Left kidney (tissue), 2 donors: Measurements from ENCODE around the gene TOX2. TPM values are rescaled to one million over a fixed set of nuclear protein-coding genes. Genes with fewer than 3 reads are reported as not detected.

Experiments
- DNase-seq: peaks from one replicate; pipeline ENCODE4 v3.0.0-alpha.2; 2013
- polyA plus RNA-seq: library from polyadenylated mRNA; unstranded; fragments of 120-200 nt; gene quantifications from one replicate; pipeline ENCODE4 v1.2.1, GENCODE V29; 2013; ENCODE audit not compliant: insufficient read length

TOX2 gene
- polyA plus RNA-seq, 1 donor = 3.7 TPM

GRCh38 chr20:43916073-43916880 lies 1.6 kb downstream of the TOX2 start:
- no peak for DNase-seq

- no peak for DNase-seq
Measured at GRCh38 chr20:43916881-43917371, 2.3 kb downstream of the TOX2 start.

GRCh38 chr20:43917380-43917779 lies 2.7 kb downstream of the TOX2 start:
- DNase-seq = no peak

GRCh38 chr20:43919686-43920403 lies 5.2 kb downstream of the TOX2 start:
- DNase-seq = no peak

DNA sequence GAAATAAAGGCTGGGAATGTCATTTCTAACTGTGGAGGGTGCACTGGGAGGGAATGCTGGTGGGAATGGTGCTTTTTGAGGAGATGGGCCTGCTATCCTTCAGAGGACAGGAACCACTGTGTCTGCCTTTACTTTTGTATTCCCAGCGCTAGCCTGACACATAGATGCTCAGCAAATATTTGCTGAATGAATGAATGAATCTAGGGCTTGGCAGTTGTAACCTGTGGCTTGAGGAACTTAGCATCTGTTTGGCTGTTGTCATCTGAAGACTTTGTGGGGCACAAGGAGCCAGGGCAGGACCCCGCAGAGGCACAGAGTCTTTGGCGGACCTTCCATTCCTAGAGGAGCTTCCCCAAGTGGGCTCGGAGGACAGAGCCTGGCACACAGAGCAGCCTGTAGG lies 6.1 kb downstream of the TOX2 start:
- DNase-seq = no peak

DNA sequence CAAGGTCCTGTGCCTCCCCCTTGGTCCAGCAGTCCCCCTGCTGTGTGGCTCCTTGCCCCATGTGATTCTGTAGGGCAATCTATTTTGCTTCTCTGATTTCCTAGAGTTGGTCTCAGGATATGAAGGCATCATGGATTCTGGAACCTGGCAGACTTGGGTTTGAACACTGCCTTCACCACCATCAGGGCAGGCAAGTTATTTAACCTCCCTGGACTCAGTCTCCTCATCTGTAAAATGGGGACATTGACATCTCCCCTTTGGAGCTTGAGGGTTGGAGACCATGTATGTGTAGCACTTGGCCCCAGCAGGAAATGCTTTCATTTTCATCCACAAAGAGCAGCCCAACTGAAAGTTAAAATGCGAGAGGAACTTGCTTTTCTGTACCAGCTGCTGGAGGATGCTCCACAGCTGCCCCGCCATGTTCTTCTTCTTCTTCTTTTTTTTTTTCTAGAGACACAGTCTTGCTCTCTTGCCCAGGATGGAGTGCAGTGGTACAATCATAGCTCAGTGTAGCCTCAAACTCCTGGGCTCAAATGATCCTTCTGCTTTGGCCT lies 6.7 kb downstream of the TOX2 start:
- no peak for DNase-seq

GRCh38 chr20:43922614-43923013 lies 8.0 kb downstream of the TOX2 start:
- no peak for DNase-seq

DNA sequence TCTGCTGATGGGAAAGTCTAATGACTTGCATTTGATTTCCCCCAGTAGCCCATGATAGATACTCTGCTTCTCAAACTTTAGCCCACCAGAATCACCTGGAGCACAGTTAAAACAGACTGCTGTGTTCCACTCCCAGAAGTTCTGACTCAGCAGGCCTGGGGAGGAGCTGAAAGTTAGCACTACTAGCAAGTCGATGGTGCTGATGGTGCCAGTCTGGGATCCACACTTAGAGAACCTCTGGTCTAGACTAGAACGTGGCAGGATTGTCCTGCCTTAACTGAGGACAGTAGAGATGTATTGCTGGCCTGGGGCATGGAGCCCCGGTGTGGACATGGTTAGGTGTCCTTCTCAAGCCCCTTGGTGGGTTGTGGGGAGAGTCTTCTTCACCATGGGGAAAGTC lies 8.7 kb downstream of the TOX2 start:
- DNase-seq = no peak

GRCh38 chr20:43923917-43924316 lies 9.3 kb downstream of the TOX2 start:
- no peak for DNase-seq

GRCh38 chr20:43925215-43925614 lies 10.6 kb downstream of the TOX2 start:
- no peak for DNase-seq

GRCh38 chr20:43925801-43926200 lies 11.1 kb downstream of the TOX2 start:
- no peak for DNase-seq

DNA sequence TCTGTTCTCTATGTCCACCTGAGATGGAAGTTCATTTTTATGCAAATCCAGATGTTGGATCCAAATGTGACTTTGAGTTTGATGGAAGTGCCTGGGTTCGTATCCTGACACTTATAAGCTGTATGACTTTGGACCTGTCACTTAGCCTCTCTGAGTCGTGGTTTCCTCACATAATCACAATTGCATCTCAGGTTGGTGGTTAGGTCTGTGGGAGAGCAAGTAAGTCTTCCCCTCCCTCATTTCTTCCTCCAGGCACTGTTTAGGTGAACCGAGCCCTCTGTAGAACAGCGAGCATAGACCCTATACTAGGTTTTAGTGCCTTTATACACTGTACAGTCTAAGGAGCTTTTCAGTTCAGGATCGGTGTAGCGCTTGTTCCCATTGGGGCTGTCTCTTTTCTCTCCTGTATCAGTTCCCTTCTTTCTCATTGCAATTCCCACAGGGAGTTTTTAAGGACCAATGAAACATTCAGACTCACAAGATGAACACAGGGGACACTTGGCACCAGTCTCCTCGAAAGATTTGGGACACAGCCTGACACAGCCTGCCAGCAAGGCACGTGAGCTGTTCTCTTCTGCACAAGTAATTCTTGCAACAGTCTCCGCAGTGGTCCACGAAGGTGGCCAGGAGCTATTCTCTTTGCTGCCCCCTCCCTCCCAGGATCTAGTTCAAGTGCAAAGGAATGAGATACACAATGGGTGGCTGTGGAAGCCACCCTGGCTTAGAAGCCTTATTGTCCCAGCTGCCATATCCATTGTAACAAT lies 11.8 kb downstream of the TOX2 start:
- no peak for DNase-seq

- DNase-seq = no peak
Measured at GRCh38 chr20:43931976-43932375, 17.3 kb downstream of the TOX2 start.

GRCh38 chr20:43934833-43935232 lies 20.2 kb downstream of the TOX2 start:
- DNase-seq = no peak

DNA sequence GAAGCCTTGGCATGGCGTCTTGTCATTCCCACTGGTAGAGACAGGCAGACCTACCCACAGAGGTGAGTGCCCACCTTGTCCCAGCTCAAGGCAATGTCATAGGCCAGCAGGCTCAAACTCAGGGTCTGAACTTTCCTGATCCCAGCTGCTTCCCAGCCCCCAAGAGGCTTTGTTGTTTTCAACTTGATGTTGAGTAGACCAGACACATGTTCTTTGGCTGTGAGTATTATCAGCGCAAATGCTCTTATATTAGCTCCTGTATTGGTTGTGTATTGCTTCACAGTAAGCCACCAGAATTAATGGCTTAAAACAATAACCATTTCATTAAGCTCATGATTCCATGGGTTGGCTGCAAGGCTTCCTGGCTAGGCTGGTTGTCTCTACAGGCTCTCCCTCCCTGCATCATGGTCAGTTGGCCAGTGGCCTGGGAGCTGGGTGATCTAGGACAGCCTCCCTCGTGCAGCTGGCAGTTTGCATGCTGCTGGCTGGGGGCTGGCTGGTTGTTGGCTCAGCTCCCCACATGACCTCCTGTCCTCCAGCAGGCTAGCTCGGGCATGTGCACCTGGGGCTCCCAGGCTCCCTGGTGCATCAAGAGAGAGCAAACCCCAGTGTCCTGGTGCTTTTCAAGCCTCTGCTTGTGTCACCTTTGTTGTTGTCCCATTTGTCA lies 21.6 kb downstream of the TOX2 start:
- no peak for DNase-seq

DNA sequence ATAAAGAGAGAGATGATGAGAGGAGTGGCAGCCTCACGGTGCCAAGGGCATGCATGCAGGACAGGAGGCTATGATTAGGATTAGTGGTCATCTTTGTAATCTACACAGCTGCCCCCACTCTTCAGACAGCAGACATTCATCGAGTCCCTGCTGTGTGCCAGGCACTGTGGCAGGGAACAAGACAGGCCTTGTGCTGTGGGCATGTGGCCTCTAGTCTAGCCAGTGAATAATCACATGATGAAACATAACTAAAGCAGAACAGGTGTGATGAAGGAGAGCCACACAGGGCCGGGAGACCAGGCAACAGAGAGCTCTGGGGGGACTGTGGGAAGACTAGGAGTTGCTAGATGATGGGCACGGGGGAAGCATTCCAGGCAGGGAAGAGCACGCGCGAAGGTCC lies 22.2 kb downstream of the TOX2 start:
- DNase-seq = no peak

- no peak for DNase-seq
Measured at GRCh38 chr20:43937591-43937990, 22.9 kb downstream of the TOX2 start.

GRCh38 chr20:43938017-43938655 lies 23.5 kb downstream of the TOX2 start:
- no peak for DNase-seq

DNA sequence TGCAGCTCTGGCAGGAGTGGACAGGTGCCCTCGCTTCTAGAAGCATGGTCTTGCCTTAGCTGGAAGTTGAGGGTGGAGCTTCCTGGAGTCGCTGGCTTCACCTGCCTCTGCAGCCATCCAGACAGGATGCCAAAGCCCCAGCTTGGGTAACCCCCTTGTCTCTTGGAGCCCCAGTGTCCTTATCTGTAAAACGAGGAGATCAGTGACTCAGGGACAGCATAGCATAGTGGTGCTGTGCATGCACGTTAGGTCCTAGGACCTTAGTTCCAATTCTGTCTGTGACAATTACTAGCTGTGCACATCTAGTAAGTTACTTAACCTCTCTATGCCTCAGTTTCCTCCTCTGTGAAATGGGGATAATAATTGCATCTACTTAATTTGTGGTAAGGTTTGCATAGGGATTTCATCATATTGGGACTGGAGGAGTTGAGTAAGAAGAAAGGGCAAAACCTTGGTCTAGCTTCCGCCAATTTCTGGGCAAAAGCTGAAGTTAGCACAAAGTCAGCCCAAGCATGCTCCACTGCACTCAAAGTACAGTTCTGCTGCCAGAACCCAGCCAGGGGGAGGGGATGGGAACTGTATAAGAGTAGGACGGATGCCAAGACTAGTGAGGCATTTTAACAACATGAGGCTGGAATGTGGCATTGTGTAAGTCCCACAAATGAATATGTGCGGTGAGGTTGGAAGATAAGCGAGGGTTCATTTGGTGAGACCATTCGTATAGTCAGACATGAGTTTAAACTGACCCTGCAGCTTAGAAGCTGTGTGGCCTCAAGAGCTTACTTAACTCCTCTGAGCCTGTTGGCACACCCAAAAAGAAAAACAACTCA lies 24.5 kb downstream of the TOX2 start:
- peak; percentile 57 for DNase-seq

DNA sequence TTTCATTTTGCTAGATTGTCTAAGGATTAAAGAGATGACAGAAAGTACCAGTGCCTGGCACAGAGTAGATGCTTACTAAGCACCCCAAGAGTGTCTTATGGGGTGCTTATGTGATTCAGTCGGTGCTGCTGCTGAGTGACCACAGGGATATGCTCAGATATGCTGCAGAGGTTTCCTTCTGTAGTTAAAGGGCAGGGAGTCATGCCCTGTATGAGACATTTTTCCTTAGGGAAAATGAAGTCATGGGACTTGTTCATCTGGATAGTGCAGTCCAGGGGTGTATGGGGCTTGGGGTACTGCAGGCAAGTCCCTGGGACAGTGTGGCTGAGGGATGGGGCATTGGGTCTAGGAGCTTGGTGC lies 25.1 kb downstream of the TOX2 start:
- DNase-seq = no peak
